GM21576 (cell line): Measurements from ENCODE around the gene ZNF335.
"Not testable (repeated sequence)": the region's sequence is repeated elsewhere in the genome, so short reads cannot be mapped to it uniquely, and the experiment has no call there.

Source experiments
- ATAC-seq: cut with Tn5 transposase; IDR thresholded peaks from one replicate; pipeline ENCODE4 v1.9.1; 2021; ENCODE audit warnings: mild to moderate bottlenecking, moderate library complexity; ENCODE audit not compliant: unreplicated experiment

ZNF335 gene

GRCh38 chr20:45971425-45971674 lies 653 bp downstream of the ZNF335 start:
- peak; percentile 8 for ATAC-seq

- no peak for ATAC-seq
Observed at GRCh38 chr20:45970646-45971424, 1.2 kb downstream of the ZNF335 start.

DNA sequence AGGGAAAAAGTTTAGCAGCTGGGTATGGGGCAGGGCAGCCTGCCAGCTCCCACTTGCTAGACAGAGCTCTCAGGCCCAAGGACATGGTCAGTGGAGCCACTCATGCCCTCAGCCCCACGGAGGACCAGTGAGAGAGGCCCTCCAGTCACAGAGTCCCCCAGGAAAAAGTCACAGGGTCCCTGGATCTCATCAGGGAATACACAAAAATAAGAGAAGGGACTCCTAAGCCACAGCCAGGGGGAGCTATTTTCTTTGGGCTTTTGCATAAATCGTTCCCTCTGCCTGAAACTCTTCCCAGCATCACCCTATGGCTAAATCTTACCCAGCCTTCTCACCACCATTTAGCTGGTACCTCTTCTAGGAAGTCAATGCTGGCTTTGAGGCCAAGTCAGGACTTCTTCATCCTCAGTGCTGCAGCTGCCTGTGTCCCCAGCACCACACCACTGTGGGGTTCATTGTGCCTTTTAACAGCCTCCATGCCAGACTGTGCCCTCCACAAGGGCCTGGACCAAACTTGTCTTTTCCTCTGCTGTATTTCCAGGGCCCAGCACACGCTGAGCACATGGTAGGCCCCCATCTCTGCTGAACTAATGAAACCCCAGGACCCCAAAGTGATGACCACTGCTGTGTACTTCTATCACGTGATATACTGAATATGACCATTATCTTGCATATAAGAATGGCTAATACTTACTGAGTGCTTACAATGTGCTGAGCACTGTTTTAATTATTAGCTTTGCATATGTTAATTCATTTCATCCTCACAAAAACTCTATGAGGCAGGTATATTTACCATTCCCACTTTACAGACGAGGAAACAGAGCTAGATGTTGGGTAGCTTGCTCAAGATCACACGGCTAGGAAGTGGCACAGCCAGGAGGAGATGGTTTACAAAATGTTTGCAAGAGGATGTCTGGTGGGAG lies 2.0 kb downstream of the ZNF335 start:
- ATAC-seq, result no peak

DNA sequence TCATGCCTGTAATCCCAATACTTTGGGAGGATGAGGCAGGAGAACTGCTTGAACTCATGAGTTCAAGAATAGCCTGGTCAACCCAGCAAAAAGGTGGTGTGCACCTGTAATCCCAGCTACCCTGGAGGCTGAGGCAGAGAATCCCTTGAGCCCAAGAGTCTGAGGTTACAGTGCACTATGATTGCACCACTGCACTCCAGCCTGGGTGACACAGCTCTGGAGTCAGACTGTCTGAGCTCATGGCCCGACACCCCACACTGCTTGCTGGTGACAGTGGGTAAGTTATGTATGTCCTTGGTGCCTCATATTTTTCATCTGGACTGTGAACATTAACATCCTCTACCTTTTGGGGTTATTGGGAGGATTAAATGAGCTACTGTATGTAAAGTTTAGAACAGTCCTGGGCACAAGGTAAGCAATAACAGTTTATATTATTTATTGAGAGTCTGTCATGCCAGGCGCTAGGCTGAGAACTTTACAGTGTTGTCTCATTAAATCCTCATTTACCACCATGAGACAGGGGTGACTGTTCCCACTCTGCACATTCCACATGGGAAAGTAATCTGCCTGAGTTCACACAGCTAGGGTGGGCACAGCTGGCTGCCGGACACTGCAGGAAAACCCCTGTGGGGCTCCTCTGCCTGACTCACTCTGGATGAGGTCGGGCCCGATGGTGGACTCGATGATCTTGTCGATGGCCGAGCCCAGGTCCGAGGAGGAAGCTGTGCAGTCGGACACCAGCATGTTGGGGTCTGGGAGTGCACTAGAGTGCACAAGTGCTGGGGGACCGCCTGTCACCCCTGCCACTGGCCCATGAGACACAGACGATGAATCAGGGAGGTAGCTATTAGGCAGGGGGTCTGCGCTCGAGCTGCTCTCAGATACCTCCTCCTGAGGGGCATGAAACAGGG lies 2.9 kb downstream of the ZNF335 start:
- no peak for ATAC-seq

- no peak for ATAC-seq
Observed at GRCh38 chr20:45968081-45968671, 3.8 kb downstream of the ZNF335 start.

DNA sequence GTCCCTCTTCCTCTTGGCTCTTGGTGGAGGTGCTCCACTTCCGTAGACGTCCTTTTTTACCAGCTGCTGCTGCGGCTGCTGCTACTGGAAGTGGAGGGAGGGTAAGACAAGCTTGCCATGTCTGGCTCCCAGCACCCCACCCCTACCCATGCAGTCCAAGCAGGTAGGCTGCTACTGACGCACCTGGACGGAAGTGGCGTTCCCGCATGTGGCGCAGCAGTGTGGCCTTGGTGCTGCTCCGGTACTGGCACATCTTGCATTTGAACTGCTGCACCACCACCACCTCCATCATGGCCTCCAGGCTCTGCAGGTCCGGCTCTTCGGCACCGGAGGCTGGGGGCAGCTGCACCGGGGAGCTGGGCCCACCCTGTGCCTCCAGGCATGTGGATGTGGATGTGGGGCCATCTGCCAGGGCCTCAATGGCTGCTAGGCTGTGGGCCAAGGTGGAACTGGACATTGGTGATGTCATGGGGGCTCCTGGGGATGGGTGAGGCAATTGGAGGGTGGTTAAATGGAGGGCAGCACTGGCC lies 4.4 kb downstream of the ZNF335 start:
- no peak for ATAC-seq

GRCh38 chr20:45965169-45966002 lies 6.6 kb downstream of the ZNF335 start:
- no peak for ATAC-seq

DNA sequence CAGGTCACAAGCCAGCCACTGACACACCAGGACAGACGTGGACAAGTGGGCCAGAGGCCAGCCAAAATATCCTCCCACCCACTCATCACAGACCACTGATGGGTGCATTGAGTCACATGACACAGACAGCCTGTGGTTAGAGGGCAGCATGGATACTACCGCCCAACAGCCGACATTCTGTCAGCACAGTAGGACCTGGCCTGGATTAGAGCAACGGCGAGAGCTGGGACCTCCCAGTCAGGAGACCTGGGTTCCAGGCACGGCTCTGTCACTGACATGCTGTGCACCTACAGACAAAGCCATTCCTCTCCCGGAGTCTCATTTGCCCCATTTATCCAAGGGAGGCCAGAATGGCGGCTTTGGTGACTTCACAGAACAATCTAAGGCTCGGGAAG lies 8.0 kb downstream of the ZNF335 start:
- no peak for ATAC-seq

DNA sequence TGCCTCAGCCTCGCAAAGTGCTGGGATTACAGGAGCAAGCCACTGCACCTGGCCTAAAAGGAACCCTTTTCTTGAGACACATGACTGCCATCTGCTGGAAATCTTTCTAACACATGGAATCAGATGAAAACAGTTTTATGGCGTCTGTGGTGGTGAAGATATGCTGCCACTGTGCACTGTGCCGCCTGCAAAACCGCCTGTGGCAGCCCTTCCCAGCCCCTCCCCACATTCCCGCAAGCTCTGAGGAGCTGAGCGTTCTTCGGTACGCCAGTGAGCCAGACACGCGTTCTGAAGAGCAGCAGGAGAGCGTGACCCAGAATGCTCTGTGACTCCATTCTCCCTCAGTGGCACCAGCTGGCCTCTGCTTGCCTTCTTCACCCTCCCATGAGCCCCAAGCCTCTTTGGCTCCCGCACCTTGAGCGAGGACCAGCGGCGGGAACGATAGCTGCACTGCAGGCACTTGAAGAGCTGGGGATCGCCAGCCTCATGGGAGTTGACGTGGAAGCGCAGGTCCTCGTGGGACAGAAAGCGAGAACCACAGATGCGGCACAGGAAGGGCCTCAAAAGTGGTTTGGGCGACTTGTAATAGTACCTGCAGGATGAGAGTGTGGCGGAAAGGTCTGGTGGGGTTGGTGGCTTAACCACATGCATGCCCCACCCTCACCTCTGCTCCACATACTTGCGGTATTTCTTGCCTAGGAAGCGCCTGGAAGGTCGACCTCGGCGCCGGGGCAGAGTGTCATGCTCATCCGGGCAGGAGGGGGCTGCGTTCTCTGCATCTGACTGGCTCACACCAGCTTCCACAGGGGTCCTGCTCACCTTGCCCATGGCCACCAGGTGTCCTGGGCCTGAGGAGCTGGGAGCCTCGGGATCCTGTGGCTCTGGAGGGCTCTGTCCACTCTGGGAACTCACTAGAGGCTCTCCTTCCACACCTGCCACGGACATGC lies 8.7 kb downstream of the ZNF335 start:
- ATAC-seq, result no peak

DNA sequence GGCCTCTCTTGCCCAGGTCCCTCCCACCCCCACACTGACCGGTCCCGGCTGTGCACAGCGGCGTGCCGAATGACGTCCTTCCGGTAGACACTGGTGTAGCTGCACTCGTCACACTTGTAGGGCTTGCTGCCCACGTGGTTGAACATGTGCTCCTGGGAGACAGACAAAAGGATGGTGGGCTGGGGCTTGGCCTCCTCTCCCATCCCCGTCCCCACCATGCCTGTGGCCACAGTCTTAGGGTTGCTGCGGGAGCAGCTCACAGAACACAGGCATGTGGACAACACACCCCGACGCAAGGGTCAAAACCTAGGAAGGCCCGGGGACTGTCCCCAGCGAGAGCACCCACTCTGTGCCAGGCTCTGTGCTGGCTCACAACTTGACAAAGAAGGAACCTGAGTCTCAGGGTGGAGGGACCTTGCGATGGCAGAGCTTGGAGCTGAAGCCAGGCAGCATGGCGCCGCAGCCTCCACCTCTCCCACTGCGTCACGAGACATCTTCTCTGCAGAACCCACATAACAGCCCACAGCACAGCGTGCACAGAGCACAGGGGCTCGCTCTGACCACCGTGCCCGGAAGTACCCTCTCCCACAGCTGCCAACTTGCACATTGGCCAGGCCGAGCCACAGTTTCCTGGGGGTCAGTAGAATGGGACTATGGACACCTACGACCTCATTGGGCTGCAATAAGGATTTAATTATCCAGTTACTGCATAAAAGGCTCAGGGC lies 9.8 kb downstream of the ZNF335 start:
- ATAC-seq, result no peak

GRCh38 chr20:45959956-45960630 lies 11.9 kb downstream of the ZNF335 start:
- ATAC-seq, result no peak

DNA sequence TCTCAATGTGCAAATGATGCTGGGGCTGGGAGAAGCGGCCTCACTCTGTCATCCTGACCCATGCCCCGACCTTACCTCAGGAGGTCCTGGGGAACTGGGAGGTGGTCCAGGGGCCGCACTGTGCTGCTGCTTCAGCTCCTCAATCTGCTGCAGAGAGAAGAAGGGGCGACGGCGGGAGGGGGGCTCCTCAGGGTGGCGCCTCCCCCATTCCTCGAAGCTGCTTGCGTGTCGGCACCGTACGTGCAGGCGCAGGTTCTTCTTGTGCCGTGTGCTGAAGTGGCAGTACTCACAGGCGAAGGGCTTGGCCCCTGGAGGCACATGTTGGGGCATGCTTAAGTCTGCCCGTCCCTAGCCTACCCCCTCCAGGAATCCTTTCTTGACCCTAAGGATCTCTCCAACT lies 12.9 kb downstream of the ZNF335 start:
- ATAC-seq, result no peak

DNA sequence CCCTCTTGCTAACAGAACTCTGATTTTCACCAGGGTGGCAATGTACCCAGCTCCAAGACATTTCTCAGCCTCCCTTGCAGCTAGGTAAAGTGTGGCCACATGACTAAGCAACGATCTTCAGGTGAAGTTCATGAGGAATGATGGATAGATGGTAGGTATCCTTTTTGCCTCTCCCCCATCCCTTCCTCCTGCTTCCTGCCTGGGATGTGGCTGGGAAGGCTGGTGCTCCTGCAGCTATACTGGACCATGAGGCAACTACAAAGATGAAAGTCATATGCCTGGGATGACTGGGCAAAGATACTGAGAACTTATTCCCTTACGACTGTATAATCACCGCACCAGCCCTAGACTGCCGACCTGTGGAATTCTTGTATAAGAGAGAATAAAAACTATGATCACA lies 13.4 kb downstream of the ZNF335 start:
- ATAC-seq, result no peak

- ATAC-seq, result no peak
Observed at GRCh38 chr20:45957021-45957941, 14.7 kb downstream of the ZNF335 start.

- not testable (repeated sequence) for ATAC-seq
Observed at GRCh38 chr20:45956326-45956725, 15.7 kb downstream of the ZNF335 start.

GRCh38 chr20:45953672-45954071 lies 18.3 kb downstream of the ZNF335 start:
- no peak for ATAC-seq
